Middle frontal gyrus (tissue), 1 donor: ENCODE data around the gene ALOX15B.

Source experiments
- DNase-seq: peaks from one replicate; pipeline ENCODE4 v3.0.0-alpha.2; 2015; ENCODE audit warnings: low spot score; ENCODE audit errors: extremely low spot score

The ALOX15B gene

DNA sequence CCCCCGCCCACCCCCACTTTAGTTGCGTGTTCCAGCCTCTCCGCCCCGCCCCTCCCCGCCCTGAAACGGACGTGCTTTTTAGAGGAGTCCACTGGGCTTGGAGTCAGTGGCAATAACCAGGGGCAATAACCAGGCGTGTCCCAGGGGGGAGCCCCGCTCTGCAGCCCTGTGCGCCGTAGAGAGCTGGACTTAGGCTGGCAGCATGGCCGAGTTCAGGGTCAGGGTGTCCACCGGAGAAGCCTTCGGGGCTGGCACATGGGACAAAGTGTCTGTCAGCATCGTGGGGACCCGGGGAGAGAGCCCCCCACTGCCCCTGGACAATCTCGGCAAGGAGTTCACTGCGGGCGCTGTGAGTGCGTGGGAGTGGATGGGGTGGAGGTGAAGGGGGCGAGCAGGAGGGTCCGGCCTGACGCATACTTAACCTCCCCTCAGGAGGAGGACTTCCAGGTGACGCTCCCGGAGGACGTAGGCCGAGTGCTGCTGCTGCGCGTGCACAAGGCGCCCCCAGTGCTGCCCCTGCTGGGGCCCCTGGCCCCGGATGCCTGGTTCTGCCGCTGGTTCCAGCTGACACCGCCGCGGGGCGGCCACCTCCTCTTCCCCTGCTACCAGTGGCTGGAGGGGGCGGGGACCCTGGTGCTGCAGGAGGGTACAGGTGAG lies at the start of gene ALOX15B:
ALOX15B (plus strand) TSS at position 106 of the 657 bp plus-strand sequence; CDS start at position 203, 97 bp downstream.
- DNase-seq = no peak

DNA sequence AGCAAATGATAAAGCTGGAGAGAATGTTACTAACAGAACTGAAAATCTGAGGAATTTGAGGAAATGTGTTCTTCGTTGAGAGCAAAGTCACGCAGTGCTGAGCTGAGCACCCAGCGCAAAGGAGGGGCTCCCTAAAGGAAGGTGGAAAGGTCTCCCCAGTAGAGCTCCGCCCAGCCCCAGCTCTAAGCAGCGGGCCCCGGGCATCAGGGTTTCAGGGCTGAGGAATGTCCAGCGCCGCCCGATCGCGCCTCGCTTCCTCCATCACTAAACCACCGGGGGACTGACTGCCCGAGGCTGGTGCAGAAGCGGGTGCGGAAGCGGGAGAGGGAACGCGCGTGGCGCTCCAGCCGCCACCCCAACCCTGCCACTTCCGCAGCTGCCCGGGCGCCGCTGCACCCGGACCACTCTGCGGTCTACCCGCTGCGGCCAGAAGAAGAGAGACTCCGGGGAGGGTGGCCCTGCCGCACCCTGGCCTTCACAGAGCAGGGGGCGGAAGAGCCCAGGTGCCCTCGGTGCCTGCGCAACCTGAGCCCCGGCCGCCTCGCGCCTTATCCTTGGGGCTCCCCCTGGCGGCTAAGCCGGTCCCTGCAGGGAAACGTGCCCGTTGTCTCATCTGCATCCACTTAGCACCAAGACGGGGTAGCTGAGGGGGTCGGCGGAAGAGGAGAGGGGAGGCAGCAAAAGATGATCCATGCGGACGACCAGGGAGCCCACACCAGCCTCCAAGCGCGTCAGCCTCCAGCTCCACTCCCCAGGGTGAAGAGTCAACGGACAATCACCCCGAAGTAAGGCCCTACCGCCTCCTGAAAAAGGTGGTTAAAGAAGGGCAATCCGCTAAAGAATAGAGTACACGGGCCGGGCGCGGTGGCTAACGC lies 48.8 kb upstream of the ALOX15B start:
- DNase-seq = peak; percentile 62

DNA sequence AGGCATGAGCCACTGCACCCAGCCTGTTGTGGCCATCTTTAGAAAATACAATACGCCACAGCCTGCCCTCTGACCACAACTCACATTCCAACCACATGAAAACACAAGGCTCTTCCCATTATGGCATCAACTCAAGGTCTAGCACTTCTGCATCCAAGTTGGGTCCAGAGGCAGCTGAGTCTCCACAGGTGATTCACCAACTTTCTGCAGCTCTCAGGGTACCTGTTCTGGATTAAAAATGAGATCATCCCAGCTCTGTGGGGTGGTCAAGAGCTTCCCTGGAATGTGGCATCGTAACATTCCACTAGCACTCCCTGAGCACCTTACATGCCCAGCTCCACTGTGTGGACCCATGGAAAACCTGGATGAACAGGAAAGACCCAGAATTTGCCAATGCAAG lies 46.3 kb upstream of the ALOX15B start:
- no peak for DNase-seq

GRCh38 chr17:7992924-7993323 lies 45.9 kb upstream of the ALOX15B start:
- DNase-seq = no peak

DNA sequence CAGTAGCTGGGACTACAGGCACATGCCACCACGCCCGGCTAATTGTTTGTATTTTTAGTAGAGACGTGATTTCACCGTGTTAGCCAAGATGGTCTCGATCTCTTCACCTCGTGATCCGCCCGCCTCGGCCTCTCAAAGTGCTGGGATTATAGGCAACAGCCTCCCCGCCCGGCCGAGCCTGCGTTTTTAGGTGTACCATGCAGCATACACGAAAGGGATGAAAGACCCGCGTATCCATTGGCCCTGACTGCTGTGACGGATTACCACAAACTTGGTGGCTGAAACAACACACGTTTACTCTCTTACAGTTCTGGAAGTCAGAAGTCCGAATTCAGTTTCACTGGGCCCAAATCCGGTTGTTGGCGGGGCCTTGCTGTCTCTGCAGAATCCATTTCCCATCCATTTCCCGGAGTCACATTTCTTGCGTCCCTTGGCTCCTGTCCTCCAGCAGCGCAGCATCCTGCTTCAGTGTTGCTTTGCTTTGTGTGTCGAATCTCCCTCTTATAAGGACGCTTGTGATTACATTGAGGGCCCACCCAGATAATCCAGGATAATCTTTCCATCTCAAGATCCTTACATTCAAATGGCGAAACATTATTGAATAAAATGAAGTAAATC lies 44.8 kb upstream of the ALOX15B start:
- DNase-seq = no peak

GRCh38 chr17:7995724-7996123 lies 43.1 kb upstream of the ALOX15B start:
- DNase-seq = no peak

- DNase-seq = no peak
These were observed 41.7 kb upstream of the ALOX15B start for GRCh38 chr17:7997186-7997585.

DNA sequence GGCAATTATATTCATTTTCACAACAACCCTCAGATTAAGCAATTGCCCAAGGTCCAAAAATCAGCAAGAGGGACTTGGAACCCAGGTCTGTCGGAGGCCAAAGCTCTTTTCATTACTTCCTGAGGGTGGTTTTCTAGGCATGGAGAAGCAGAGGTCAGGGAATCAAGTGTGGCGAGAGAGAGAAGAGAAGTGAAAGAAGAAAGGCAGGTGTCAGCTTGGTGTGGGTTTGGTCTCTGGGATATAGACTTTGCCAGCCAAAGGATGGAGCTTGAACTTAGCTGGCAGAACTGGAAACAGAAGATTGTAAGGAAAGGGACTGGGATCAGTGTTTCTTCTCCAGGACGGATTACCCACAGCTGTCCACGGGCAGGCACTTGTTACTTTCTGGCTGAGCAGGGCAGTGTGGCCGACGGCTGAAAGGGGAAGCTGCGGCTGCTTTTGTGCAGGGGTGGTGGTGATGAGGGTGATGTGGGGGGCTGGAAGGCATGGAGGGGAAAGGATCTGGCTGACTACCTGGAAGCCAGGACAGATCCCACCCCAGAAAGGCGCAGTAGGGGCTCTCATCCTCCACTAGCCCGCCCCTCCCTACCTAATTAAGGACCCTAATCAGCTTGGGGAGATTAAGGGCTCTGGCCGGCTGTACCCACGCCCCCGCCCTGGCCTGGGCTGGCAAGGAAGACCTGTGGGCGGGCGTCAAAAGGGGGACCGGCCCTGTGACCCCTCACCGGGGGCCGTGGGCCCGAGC lies 36.7 kb upstream of the ALOX15B start, which contains the start of gene GUCY2D:
GUCY2D (plus strand) TSS at position 640 of the 745 bp plus-strand sequence. CDS start 433 bp downstream, outside the sequence.
- DNase-seq = no peak

DNA sequence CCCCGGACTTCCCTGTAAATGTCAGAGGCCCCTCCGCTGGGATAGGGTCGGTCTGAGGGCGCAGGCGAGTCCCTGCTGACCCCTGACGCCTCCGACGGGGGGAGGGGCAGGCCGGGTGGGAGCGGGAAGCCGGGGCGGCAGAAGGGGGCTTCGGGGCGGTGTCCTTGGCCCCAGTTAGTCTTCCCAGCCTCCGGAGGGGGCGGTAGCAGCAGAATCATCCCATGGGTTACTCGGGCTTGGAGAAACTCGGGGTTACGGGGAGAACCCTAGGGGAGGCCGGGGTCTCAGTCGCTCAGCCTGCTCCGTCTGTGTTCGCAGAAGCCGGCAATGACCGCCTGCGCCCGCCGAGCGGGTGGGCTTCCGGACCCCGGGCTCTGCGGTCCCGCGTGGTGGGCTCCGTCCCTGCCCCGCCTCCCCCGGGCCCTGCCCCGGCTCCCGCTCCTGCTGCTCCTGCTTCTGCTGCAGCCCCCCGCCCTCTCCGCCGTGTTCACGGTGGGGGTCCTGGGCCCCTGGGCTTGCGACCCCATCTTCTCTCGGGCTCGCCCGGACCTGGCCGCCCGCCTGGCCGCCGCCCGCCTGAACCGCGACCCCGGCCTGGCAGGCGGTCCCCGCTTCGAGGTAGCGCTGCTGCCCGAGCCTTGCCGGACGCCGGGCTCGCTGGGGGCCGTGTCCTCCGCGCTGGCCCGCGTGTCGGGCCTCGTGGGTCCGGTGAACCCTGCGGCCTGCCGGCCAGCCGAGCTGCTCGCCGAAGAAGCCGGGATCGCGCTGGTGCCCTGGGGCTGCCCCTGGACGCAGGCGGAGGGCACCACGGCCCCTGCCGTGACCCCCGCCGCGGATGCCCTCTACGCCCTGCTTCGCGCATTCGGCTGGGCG lies 35.9 kb upstream of the ALOX15B start:
- no peak for DNase-seq

GRCh38 chr17:8003594-8004181 lies 35.2 kb upstream of the ALOX15B start:
- no peak for DNase-seq

GRCh38 chr17:8004899-8005298 lies 34.0 kb upstream of the ALOX15B start:
- no peak for DNase-seq

GRCh38 chr17:8005357-8005756 lies 33.5 kb upstream of the ALOX15B start:
- DNase-seq = no peak

DNA sequence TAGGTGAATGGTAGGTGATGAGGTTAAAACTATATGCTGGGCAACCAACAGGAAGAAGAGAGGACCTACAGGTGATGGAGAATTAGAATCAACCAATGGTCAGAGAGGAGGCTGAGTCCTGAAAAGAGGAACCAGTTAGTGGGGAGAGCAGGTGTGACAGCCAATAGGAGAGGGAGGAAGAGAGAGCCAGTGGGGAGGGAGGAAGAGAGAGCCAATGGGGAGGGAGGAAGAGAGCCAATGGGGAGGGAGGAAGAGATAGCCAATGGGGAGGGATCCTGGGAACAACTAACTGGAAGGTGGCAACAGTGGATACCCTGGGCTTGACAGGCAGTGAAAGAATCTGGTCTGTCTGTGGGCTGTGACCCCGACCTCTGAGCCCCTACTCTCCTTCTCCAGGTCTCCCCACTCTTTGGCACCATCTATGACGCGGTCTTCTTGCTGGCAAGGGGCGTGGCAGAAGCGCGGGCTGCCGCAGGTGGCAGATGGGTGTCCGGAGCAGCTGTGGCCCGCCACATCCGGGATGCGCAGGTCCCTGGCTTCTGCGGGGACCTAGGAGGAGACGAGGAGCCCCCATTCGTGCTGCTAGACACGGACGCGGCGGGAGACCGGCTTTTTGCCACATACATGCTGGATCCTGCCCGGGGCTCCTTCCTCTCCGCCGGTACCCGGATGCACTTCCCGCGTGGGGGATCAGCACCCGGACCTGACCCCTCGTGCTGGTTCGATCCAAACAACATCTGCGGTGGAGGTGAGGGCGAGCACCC lies 32.7 kb upstream of the ALOX15B start:
- DNase-seq = no peak

DNA sequence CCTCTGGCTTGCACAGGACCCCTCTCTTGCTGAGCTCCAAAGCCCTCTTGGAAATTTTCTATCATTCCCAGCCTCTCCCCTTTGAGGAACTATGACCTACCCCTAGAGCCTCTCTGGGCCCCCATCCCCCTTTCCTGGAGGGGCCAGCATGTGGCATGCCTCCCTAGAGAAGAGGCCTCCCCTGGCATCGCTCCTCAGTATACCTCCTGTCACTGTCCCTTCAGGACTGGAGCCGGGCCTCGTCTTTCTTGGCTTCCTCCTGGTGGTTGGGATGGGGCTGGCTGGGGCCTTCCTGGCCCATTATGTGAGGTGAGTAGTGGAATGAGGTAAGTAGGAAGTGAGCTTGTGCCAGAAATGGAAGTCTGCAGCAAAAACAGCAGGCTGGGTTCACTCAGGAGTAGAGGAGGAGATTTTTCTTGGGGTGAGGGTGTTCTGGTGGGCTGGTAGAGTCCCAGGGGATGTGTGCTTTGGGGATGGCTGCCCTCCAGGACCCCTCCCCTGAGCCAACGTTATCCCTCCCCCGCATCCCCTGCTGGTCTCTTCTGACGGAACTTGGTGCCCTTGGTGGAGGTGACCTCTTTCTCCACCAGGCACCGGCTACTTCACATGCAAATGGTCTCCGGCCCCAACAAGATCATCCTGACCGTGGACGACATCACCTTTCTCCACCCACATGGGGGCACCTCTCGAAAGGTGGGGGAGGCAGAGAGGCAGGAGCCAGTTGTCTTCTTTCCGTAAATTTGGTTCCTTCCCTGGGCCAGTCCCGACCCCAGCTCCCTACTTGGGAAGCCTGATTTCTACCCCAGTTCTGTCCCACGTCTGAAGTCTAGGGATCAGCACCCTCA lies 31.8 kb upstream of the ALOX15B start:
- DNase-seq = no peak

GRCh38 chr17:8007836-8008235 lies 31.0 kb upstream of the ALOX15B start:
- DNase-seq = no peak

DNA sequence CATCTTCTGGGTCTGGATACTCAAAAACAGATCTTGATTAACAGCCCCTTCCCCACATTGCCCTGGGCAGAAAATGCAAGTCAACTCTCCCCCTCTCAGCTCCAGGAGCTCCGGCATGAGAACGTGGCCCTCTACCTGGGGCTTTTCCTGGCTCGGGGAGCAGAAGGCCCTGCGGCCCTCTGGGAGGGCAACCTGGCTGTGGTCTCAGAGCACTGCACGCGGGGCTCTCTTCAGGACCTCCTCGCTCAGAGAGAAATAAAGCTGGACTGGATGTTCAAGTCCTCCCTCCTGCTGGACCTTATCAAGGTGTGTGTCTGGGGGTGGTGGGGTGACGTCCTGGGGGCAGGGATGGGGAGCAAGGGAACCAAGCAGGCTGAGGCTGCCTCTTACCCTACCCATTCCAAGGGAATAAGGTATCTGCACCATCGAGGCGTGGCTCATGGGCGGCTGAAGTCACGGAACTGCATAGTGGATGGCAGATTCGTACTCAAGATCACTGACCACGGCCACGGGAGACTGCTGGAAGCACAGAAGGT lies 26.7 kb upstream of the ALOX15B start:
- no peak for DNase-seq

- no peak for DNase-seq
These were observed 25.7 kb upstream of the ALOX15B start for GRCh38 chr17:8012996-8013640.
